IPS-18c (cell line): ENCODE results near the gene SMOC1.
A peak's percentile ranks its signal among the peaks of the same experiment; 100 is the strongest.

Source experiments
- H3K4me3 ChIP-seq: 2 replicates; pipeline ENCODE4 v1.7.0; 2013; ENCODE audit warnings: low read depth, mild to moderate bottlenecking, low read length, moderate library complexity; ENCODE audit not compliant: insufficient read depth
- H3K9me3 ChIP-seq: one replicate; pipeline ENCODE4 v1.6.1; 2013; ENCODE audit warnings: mild to moderate bottlenecking, low read length, moderate library complexity; ENCODE audit not compliant: control insufficient read depth, insufficient read depth

Gene SMOC1, protein sequence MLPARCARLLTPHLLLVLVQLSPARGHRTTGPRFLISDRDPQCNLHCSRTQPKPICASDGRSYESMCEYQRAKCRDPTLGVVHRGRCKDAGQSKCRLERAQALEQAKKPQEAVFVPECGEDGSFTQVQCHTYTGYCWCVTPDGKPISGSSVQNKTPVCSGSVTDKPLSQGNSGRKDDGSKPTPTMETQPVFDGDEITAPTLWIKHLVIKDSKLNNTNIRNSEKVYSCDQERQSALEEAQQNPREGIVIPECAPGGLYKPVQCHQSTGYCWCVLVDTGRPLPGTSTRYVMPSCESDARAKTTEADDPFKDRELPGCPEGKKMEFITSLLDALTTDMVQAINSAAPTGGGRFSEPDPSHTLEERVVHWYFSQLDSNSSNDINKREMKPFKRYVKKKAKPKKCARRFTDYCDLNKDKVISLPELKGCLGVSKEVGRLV

DNA sequence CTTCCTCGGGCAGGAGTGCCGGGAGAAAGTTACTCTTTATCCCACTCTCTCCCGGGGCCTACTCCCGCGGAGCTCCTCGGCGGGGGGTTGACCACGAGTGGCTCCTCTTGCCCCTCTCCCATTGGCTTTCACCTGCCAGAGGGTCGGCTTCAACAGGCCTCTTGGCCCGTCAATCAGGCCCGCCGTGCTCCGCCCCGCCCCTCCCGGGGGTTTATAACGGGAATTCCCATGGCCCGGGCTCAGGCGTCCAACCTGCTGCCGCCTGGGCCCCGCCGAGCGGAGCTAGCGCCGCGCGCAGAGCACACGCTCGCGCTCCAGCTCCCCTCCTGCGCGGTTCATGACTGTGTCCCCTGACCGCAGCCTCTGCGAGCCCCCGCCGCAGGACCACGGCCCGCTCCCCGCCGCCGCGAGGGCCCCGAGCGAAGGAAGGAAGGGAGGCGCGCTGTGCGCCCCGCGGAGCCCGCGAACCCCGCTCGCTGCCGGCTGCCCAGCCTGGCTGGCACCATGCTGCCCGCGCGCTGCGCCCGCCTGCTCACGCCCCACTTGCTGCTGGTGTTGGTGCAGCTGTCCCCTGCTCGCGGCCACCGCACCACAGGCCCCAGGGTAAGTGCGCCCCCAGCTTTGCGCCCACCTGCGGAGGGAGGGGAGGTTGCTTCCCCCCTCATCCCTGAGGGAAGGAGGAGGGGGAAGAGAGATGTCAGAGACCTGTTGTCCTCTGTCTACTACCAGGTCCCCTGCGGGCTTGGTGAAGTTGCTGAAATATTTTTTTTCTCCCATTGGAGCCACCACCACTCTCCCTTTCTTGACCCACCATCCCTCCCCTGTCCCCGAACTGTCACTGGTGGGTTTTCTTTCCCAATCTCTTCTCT lies at the start of gene SMOC1:
Gene SMOC1, plus strand, starts transcription at position 242 of the 869 bp plus-strand sequence. Its CDS starts 263 bp downstream, at position 505.
- no peaks in the 10 kb centered on the region for H3K9me3 ChIP-seq
- H3K4me3 ChIP-seq: peak within 1 kb of the TSS; percentile 77

DNA sequence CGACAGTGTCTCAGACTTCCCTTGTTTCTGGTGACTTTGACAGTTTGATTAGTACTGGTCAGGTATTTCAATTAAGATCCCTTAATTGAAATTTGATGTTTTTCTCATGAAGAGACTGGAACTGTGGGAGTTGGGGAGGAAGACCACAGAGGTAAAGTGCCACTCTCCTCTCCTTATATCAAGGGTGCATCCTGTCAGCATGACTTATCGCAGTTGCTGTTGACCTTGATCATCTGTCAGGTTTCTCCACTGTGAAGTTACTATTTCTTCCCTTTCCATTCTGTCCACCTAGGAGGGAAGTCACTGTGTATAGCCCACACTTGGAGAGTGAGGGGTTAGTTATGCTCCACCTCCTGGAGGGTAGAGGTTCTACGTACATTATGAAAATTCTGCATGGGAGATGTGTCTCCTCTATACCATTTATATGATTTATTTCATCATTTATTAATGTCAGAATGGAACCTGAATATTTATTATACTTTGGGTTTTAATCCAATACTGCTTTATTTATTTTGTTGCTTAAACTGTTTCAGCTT lies 40.3 kb upstream of the SMOC1 start:
- no peaks in the 10 kb centered on the region for H3K9me3 ChIP-seq
- no peak overlapping the region for H3K4me3 ChIP-seq

DNA sequence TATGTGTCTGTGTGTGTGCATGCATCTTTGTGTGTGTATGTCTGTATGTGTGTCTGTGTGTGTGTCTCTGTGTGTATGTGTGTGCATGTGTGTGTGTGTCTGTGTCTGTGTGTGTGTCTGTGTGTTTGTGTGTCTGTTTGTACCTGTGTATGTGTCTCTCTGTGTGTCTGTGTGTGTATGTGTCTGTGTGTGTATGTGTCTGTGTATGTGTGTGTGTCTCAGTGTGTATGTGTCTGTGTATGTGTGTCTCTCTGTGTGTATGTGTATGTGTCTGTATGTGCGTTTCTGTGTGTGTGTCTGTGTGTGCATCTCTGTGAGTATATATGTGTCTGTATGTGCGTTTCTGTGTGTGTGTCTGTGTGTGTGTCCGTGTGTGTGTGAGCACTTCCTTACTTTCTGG lies 39.6 kb upstream of the SMOC1 start:
- no peak overlapping the region for H3K4me3 ChIP-seq
- H3K9me3 ChIP-seq: no peaks in the 10 kb centered on the region

DNA sequence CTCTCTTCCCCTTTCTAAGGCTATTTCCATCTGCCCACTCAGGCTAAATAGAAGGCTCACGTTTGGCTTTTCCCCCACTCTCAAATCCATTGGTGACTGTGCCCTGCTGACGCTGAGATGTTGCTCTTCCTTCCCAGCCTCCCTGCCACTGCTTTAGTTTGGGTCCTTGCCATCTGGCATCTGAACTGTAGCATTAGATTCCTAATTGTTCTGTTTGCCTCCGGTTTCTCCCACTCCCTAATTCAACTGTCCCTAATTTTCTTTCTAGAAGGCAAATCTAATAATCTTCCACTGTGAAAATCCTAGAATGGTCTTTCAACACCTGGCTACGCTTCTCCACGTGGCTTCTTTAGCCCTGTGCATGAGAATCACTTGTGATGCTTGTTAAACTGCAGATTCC lies 37.6 kb upstream of the SMOC1 start:
- no peaks in the 10 kb centered on the region for H3K9me3 ChIP-seq
- no peak overlapping the region for H3K4me3 ChIP-seq

DNA sequence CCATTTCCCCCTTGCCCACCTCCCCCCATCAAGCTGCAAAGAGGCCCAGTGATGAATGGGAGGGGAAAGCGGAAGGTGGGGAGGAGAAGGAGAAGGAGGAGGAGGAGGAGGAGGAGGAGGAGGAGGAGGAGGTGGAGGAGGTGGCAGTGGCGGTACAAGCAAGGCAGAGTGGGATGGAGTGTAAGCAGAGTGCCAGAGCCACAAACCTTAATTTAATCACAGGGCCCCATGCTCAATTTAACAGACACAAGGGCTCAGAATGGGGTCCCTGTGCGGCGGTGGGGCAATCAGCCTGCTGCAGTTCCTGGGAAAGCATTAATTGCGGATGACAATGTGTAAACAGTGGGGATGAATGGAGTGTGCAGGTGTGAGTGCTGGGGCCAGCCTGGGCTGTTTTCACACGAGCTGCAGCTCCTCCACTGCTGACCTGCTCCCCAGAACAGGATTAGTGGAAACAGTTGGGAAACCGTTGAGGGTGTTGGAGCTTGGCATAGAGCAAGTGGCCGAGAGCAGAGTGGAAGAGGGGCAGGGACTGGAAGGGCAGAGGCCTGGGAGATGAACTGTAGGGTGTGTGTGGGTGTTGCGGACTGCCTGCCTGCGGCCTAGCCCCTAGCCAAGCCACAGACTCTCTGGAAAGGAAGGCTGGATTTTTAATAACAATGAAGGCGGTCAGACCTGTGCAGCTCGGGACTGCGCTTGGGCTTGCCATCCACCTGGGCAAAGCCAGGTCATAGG lies 36.4 kb upstream of the SMOC1 start:
- no peaks in the 10 kb centered on the region for H3K9me3 ChIP-seq
- no peak overlapping the region for H3K4me3 ChIP-seq

DNA sequence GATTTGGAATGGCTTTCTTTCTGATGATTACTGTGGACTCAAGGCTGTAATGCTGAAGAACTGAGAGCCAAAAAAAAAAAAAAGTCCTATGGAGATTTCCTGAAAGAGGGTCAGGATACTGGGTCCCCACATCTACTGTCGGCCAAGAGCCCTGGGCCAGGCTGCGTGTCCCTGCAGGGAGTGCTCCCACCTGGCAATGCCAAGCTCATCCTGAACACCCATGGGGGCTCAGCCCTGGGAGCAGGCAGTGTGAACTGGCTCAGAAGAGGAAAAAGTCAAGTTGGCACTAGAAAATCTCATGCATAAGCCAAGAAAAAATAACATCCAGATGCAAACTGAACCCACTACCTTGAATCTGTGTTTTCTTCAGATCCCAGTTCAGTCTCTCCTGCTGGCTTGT lies 35.0 kb upstream of the SMOC1 start:
- Histone ChIP-seq H3K9me3 (no peaks in the 10 kb centered on the region), H3K4me3 (no peak overlapping the region)

DNA sequence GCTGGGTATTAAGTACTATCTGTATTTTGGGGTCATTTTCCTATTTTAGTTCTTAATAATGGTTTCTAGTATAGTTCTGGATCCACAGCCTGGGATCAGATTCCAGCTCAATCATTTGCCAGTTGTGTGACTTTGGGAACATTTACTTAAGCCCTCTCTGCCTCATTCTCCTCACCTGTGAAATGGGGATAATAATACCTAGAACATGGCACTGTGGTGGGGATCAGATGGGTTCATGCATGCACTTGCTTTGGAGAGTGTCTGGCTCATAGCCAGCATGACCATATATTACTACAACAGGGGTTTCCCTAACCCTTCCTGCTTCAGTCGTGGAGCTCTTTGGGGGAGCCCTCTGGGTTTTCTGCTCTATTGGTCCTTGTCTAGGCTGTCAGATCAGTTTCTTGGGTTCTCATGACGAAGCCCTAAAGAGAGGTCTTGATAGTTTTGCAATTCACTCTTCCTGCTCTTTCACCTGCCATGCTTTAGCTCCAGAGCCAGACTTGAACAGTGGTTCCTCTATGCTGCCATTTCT lies 34.1 kb upstream of the SMOC1 start:
- Histone ChIP-seq H3K9me3 (no peaks in the 10 kb centered on the region), H3K4me3 (no peak overlapping the region)

DNA sequence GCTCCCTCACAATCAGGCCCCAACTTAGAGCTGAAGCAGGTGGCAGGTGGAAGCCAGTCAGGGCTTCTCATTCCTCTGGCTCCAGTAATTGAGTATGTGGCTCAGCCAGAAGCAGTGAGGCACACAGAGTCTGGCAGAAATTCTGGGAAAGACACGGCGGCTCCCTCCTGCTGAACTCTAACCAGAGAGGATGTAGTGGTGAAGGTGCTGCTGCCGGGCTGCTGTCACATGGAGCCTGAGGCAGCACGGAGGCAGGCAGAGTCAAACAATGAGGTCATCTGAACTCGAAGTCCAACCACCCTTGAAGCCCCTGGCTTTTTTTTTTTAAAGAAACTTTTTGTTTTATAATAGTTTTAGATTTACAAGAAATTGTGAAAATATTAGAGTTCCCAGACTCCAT lies 33.4 kb upstream of the SMOC1 start:
- Histone ChIP-seq H3K9me3 (no peaks in the 10 kb centered on the region), H3K4me3 (no peak overlapping the region)

DNA sequence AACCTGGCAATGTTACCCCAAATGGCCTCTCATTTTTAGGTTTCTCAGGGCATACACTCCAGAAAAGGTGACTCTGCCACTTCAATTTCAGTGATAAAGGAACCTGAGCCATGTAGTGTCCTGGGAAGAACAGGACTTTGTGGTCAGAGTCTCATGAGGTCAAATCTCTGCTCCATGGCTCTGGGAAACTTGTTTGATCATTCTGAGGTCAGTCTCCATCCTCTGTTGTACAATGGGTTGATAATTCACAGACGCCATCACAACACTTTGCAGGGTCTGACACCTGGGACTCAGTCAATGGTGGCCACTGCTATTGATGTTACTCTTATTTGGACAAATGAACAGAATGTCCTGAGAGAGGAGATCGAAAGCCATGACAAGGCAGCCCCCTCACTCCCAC lies 31.1 kb upstream of the SMOC1 start:
- no peaks in the 10 kb centered on the region for H3K9me3 ChIP-seq
- no peak overlapping the region for H3K4me3 ChIP-seq

DNA sequence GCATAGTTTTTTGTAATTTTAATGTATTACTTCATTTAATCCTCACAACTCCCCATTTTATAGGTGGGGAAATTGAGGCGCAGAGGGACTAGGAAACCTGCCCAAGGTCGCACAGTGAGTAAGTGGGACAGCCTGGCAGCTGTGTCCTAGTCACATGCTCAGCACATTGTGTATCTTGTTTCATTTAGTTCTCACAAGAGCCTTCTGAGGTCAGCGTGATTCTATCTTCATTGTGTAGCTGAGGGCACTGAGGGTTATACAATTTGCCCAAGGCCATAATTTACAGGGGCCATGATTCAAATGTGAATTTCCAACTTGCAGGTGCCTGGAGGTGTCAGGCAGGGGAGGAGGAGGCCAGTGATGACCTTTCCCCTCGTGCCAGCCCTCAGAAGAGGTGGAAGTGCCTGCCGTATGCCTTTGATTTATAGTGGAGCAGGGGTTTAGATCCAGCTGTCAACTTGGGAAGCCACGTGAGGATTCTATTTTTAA lies 30.3 kb upstream of the SMOC1 start:
- Histone ChIP-seq H3K9me3 (no peaks in the 10 kb centered on the region), H3K4me3 (no peak overlapping the region)

DNA sequence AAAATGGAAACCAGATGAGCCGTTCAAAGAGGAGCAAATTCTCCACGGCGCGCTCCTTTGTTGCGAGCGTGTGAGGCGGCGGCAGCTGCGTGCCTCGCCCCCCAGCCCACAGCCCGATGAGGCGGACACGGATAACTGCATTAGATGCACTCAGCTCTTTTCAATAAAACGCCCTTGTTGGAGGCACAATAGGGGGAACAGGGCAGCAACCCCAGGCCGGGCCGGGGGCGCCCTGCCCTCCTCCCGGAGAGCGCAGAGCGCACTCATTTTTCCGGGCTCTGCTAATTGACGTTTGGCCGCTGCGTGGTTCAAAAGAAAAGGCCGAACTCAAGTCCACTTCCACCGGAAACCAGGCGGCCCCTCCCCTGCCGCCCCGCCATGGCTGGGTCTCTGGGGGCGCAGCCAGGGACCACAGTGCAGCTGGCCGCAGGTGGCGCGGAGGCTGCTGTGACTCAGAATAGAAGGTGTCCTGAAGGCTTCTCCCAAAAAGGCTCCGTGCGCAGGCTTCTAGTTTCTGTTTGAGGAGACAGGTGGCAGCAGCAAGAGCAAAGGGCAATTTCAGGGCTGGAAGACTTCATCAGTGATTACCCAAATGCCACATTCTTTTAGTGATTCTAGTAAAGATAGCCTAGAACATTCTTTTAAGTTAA lies 29.0 kb upstream of the SMOC1 start:
- Histone ChIP-seq H3K4me3 (no peak overlapping the region), H3K9me3 (peaks cover 1% of the 10 kb centered on the region)

DNA sequence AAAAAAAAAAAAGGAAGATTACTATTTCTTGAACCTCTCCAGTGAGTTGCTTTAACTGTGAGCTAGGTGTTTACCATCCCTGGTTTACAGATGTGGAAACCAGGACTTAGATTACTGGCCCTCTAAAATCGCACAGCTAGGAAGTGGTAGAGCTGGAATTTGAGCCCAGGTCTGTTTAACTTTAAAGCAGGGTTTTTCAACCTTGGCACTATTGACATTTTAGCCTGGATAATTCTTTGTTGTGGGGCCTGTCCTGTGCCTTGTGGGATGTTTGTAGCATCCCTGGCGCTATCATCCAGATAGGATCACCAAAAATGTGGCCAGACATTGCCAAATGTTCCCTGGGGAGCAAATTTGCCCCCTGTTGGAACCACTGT lies 28.5 kb upstream of the SMOC1 start:
- no peak overlapping the region for H3K4me3 ChIP-seq
- peaks cover 2% of the 10 kb centered on the region for H3K9me3 ChIP-seq

DNA sequence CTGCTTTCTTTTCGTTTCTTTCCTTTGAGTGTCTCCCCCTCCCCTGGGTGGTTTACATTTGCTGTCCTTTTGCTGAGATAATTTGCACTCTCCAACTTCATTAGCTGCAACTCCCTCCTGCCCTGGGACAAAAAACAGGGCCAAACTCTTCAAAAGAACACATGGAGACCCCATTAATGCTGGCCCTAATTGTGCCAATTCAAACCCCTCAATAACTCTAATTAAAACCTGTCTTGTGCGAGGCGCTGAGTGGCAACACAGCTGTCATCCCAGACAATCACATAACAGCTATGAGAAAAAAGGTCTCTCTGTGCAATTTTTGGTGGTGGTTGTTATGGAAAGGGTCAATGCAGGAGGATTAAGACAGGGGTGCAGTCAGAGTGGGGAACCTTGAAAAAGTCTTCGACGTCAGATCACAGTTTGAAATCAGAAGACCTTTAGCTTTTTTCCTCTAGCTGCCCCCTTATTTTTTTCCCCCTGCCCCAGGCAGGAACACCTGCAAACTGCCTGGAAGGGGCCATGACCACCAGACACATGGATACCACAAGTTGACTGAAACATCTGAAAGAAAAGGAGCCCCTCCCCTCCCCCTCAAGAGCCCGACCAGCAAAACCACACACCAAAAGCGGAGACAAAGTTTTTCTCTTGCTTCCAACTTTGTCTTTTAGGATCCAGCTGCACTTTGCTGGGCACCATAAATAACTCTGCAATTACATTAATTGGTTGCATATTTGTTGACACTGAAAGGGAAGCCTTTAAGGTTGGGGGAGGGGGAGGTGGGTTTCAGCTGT lies 26.5 kb upstream of the SMOC1 start:
- Histone ChIP-seq H3K9me3 (peaks cover 2% of the 10 kb centered on the region), H3K4me3 (no peak overlapping the region)

DNA sequence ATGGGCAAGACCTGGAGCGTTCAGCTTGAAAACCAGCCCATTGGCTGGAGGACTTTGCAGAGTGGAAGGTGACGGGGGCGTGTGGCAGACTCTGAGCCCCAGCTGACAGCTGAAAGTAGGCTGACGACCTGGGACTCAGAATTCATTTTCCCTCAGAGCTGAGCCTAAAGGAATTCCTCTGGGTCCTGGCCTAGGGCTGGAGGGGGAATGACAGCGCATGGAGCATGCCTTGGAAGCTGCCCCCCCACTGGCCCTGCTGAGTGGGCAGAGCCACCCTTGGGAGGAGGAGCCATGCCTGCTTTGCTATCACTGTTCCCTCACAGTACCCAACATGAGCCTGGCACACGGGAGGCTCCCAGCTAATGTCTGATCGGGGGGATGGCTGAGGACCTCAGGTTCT lies 25.4 kb upstream of the SMOC1 start:
- no peak overlapping the region for H3K4me3 ChIP-seq
- peaks cover 2% of the 10 kb centered on the region for H3K9me3 ChIP-seq

DNA sequence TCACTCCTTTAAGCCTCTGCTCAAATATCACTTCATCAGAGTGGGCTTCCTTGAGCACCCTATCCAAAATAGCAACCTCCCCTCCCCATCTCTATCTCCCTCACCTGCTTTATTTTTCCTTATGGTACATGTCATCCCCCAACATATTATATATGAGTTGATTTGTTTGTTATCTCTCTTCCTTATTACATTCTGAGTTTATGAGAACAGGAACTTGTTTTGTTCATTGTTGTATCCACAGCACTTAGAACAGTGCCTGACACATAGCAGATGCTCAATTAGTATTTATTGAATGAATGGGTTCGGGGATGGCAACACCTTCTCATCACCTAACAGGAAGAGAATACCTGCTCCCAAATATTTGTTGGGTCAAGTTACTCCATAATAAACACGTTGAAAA lies 24.6 kb upstream of the SMOC1 start:
- peaks cover 2% of the 10 kb centered on the region for H3K9me3 ChIP-seq
- H3K4me3 ChIP-seq: no peak overlapping the region
